Testis (tissue), 3 donors: ENCODE data around the gene LRP1B. TPM values are rescaled to one million over a fixed set of nuclear protein-coding genes. Genes with fewer than 3 reads are reported as not detected.

ENCODE experiments used
- DNase-seq: peaks from one replicate; pipeline ENCODE4 v3.0.0-alpha.2; 2019
- H3K27ac ChIP-seq, 2 donors: fragments of 200-600 bp; sonication (generic); one replicate each; pipeline ENCODE4 v1.5.1; 2019
- H3K27me3 ChIP-seq: fragments of 200-600 bp; sonication (generic); one replicate; pipeline ENCODE4 v1.5.1; 2019
- H3K36me3 ChIP-seq: fragments of 200-600 bp; sonication (generic); one replicate; pipeline ENCODE4 v1.5.1; 2017; ENCODE audit warnings: low read depth; ENCODE audit errors: missing control alignments
- H3K4me1 ChIP-seq: fragments of 200-600 bp; sonication (generic); one replicate; pipeline ENCODE4 v1.5.1; 2019
- H3K4me3 ChIP-seq, 2 donors: fragments of 200-600 bp; sonication (generic); one replicate each; pipeline ENCODE4 v1.5.1; 2017 to 2019
- H3K9me3 ChIP-seq: fragments of 200-600 bp; sonication (generic); one replicate; pipeline ENCODE4 v1.5.1; 2017
- POLR2A ChIP-seq: fragments of 450-650 bp; IDR thresholded peaks from one replicate; pipeline ENCODE4 v1.6.1; 2017; ENCODE audit warnings: antibody characterized with exemption, mild to moderate bottlenecking, moderate library complexity
- WGBS, 2 donors: methylation state at CpG; one replicate each; pipeline ENCODE4 v1.1.5; 2018; 5-methylcytosine and 5-hydroxymethylcytosine counted together
- intact Hi-C: fragments of 100-400 bp; cut with DNase I; formaldehyde crosslinking; loops from one replicate; pipeline ENCODE4 v1.15.1; 2023; ENCODE audit warnings: low total_unique reads
- polyA plus RNA-seq: library from polyadenylated mRNA; stranded (reverse); fragments of 350-450 nt; fragmentation: Illumina TruSeq; extraction: RNeasy Lipid Tissue Mini Kit (QIAGEN cat#74804); gene quantifications from one replicate; pipeline ENCODE4 v1.2.3, GENCODE V29; 2014; ENCODE audit warnings: low read depth, low replicate concordance; ENCODE audit not compliant: insufficient read depth
- total RNA-seq, 2 donors: library from RNA; depleted of rRNA; stranded (reverse); fragments of >200 nt; gene quantifications; one replicate each; pipeline ENCODE4 v1.2.3, GENCODE V29; 2016
- TF ChIP-seq, protein P1 (sequence below), 3 experiments: fragments of 450-650 bp in 2 of 3; fragments of 200-600 bp in 1 of 3; sonication (generic) in 1 of 3; IDR thresholded peaks; one replicate each; pipeline ENCODE4 v1.5.1; 2016 to 2019; ENCODE audit warnings: antibody characterized with exemption in 3 of 3, mild to moderate bottlenecking in 2 of 3, moderate library complexity in 1 of 3

The LRP1B gene
- total and polyA plus RNA-seq, 3 donors from 2014 or later = 0.79 to 1.9 (median 0.84) TPM

DNA sequence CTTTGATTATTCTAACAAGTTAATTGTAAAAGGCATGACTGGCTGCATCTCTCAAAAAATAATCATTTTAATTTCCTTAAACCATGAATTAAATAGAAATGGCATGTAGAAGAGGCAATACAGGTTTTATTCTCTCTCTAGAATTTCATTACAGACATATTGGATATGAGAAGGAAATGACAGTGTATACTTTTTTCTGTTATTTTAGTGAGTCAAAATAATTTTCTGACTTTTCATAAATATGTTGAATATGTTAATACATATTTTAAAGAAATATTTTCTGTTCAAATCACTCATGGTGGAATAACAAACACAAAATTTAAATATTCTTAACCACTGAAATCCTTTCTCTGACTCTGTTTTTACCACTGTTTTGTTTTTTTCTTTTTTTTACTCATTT lies 510.4 kb downstream of the LRP1B start:
- H3K27ac ChIP-seq = no peak overlapping the region
- no peak overlapping the region for H3K4me3 ChIP-seq
- DNase-seq = no peak
- H3K4me1 ChIP-seq = no peaks in the 10 kb centered on the region
- H3K36me3 ChIP-seq = no peaks in the 10 kb centered on the region
- TF ChIP-seq POLR2A = no peak
- TF ChIP-seq, protein P1, sequence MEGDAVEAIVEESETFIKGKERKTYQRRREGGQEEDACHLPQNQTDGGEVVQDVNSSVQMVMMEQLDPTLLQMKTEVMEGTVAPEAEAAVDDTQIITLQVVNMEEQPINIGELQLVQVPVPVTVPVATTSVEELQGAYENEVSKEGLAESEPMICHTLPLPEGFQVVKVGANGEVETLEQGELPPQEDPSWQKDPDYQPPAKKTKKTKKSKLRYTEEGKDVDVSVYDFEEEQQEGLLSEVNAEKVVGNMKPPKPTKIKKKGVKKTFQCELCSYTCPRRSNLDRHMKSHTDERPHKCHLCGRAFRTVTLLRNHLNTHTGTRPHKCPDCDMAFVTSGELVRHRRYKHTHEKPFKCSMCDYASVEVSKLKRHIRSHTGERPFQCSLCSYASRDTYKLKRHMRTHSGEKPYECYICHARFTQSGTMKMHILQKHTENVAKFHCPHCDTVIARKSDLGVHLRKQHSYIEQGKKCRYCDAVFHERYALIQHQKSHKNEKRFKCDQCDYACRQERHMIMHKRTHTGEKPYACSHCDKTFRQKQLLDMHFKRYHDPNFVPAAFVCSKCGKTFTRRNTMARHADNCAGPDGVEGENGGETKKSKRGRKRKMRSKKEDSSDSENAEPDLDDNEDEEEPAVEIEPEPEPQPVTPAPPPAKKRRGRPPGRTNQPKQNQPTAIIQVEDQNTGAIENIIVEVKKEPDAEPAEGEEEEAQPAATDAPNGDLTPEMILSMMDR (IDR thresholded peaks at IDR 0.05) = no peak
- H3K9me3 ChIP-seq = no peaks in the 10 kb centered on the region
- H3K27me3 ChIP-seq = no peaks in the 10 kb centered on the region
- intact Hi-C loops = no loop called here

DNA sequence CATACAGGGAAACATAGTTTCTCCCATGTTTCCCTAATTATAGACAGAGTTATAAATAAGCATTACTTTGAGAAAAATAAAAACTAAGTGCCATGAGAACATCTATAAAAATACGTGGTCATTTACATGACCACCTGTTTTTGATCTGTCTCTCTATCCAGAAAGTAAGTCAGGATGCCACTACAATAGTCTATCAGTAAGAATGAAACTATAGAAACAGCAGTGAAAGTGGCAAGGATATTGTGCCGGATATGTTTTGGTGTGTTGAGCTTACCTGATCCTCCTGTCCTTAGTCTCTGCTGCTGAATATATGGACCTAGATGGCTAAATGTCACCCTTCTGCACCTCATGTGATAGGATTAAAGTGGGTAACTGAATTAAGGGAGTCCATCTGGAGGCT lies 512.4 kb downstream of the LRP1B start:
- H3K27ac ChIP-seq = no peak overlapping the region
- DNase-seq = no peak
- H3K4me1 ChIP-seq = no peaks in the 10 kb centered on the region
- no peaks in the 10 kb centered on the region for H3K27me3 ChIP-seq
- no peak for TF ChIP-seq POLR2A
- TF ChIP-seq, protein P1 (IDR thresholded peaks at IDR 0.05) = no peak
- H3K9me3 ChIP-seq = no peaks in the 10 kb centered on the region
- H3K36me3 ChIP-seq = no peaks in the 10 kb centered on the region
- no peak overlapping the region for H3K4me3 ChIP-seq
- WGBS, 2 donors = 83 to 84% methylated on average over 2 of the region's 2 CpGs
- intact Hi-C loops = no loop called here

DNA sequence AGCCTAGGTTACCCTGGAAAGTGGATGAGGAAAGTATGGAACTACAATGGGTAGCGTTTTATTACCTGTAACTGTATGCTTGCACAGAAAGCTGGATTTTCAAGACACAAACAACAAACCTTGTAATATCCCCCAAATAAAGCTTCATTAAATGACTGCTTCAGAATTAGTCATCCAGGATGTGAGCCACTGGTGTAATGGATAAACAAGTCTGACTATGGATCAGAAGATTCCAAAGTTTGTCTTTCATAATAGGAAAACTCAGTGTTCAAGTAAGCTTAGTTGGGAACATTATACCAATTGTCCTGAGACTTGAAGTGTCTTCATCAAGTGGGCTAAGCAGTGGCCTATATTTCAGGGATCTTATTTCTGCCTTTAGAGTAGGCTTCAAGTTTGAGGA lies 518.8 kb downstream of the LRP1B start:
- WGBS, 2 donors = 88% methylated on average over 1 of the region's 1 CpG
- intact Hi-C loops = no loop called here
- no peak overlapping the region for H3K27ac ChIP-seq
- TF ChIP-seq, protein P1 (IDR thresholded peaks at IDR 0.05) = no peak
- no peak for TF ChIP-seq POLR2A
- H3K4me1 ChIP-seq = no peaks in the 10 kb centered on the region
- no peaks in the 10 kb centered on the region for H3K36me3 ChIP-seq
- DNase-seq = no peak
- no peaks in the 10 kb centered on the region for H3K9me3 ChIP-seq
- no peak overlapping the region for H3K4me3 ChIP-seq
- H3K27me3 ChIP-seq = no peaks in the 10 kb centered on the region

DNA sequence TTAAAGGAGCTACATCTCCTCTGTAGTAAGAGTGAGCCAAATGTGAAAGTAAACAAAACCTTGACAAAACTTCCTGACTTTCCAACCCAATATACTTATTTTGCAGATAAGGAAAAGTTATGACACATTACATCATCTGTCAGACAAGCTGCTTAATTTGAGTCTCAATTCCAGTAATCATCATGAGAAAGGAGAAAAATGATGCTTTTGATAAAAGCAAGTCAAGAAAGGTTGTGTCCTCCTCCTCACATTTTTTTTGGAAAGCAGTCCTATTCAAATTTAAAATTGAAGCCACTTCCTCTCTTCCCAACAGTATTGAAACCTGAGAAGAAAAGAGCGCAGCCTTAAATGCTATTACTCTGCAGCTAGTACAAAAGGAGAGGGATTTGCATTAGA lies 519.6 kb downstream of the LRP1B start:
- H3K9me3 ChIP-seq = no peaks in the 10 kb centered on the region
- no peak for DNase-seq
- H3K27me3 ChIP-seq = no peaks in the 10 kb centered on the region
- TF ChIP-seq, protein P1 (IDR thresholded peaks at IDR 0.05) = no peak
- intact Hi-C loops = no loop called here
- WGBS, 2 donors = 36 to 39% methylated on average over 1 of the region's 1 CpG
- no peak overlapping the region for H3K4me3 ChIP-seq
- H3K4me1 ChIP-seq = no peaks in the 10 kb centered on the region
- no peaks in the 10 kb centered on the region for H3K36me3 ChIP-seq
- H3K27ac ChIP-seq = no peak overlapping the region

DNA sequence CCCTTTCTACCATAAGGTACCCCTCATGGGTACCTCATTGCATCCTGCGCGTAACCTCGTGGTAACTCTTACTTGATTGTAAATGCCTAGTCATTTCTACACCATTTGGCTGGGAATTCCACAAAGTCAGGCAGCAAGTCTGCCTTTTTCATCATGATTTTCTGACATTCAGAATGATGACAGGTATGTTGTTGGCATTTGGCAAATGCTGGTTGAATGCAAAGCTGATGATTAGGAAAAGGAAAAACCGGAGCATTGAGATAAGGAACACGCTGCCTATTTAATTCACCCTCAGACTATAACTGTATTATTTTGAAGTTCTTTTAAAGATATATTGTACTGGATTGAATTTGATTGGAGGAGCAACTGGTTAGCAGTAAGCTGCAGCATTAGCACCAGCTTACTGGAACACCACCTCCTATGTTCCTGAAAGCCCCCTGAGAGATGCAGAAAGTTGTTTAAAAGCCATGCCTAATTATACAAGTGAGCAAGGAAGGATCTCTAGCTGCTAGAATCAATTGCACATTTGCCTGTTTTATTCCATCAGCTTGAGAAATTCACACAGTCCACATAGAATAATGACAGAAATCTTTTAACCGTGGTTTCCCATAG lies 520.1 kb downstream of the LRP1B start:
- Histone ChIP-seq H3K9me3 (no peaks in the 10 kb centered on the region), H3K27me3 (no peaks in the 10 kb centered on the region), H3K4me3 (no peak overlapping the region), H3K27ac (no peak overlapping the region), H3K36me3 (no peaks in the 10 kb centered on the region), H3K4me1 (no peaks in the 10 kb centered on the region)
- TF ChIP-seq, protein P1 (IDR thresholded peaks at IDR 0.05) = no peak
- TF ChIP-seq POLR2A = no peak
- intact Hi-C loops = no loop called here
- DNase-seq = no peak
- WGBS, 2 donors = 60 to 66% methylated on average over 6 of the region's 6 CpGs
